Neuron (in vitro differentiated cells): Measurements from ENCODE around the gene F2RL3.
A peak's percentile ranks its signal among the peaks of the same experiment; 100 is the strongest.

Experiments
- H2AFZ ChIP-seq: one replicate; pipeline ENCODE4 v1.6.1; 2013; ENCODE audit warnings: low read depth, mild to moderate bottlenecking, inconsistent platforms, low read length, moderate library complexity
- H3K27me3 ChIP-seq: one replicate; pipeline ENCODE4 v1.6.1; 2013; ENCODE audit warnings: low read length; ENCODE audit not compliant: insufficient read depth
- H3K36me3 ChIP-seq: one replicate; pipeline ENCODE4 v1.6.1; 2013; ENCODE audit warnings: low read length; ENCODE audit not compliant: insufficient read depth
- H3K4me1 ChIP-seq: one replicate; pipeline ENCODE4 v1.6.1; 2013; ENCODE audit warnings: low read length; ENCODE audit not compliant: insufficient read depth
- H3K4me3 ChIP-seq: 2 replicates; pipeline ENCODE4 v1.5.1; 2013; ENCODE audit warnings: mild to moderate bottlenecking, low read length, moderate library complexity
- H3K9me3 ChIP-seq: one replicate; pipeline ENCODE4 v1.6.1; 2013; ENCODE audit warnings: low read length

Gene F2RL3

GRCh38 chr19:16892436-16892835, 3.6 kb downstream of the F2RL3 start:
- no peak overlapping the region for H2AFZ ChIP-seq
- no peaks in the 10 kb centered on the region for H3K9me3 ChIP-seq
- peaks cover 3% of the 10 kb centered on the region for H3K4me1 ChIP-seq
- H3K4me3 ChIP-seq = no peak overlapping the region
- H3K27me3 ChIP-seq = peaks cover 3% of the 10 kb centered on the region
- no peaks in the 10 kb centered on the region for H3K36me3 ChIP-seq

GRCh38 chr19:16892868-16893685, 4.3 kb downstream of the F2RL3 start:
- Histone ChIP-seq H2AFZ (no peak overlapping the region), H3K36me3 (no peaks in the 10 kb centered on the region), H3K4me3 (no peak overlapping the region), H3K9me3 (no peaks in the 10 kb centered on the region), H3K4me1 (no peaks in the 10 kb centered on the region), H3K27me3 (peaks cover 3% of the 10 kb centered on the region)

GRCh38 chr19:16893686-16893989, 4.8 kb downstream of the F2RL3 start:
- Histone ChIP-seq H3K27me3 (peaks cover 3% of the 10 kb centered on the region), H3K36me3 (no peaks in the 10 kb centered on the region), H3K9me3 (no peaks in the 10 kb centered on the region)

GRCh38 chr19:16894080-16894479, 5.3 kb downstream of the F2RL3 start:
- Histone ChIP-seq H3K27me3 (peaks cover 3% of the 10 kb centered on the region), H2AFZ (no peak overlapping the region), H3K4me1 (no peaks in the 10 kb centered on the region), H3K36me3 (no peaks in the 10 kb centered on the region), H3K9me3 (no peaks in the 10 kb centered on the region), H3K4me3 (no peak overlapping the region)

More at GRCh38 chr19:16893686-16893989, 4.8 kb downstream of the F2RL3 start:
- Histone ChIP-seq H2AFZ (no peak overlapping the region), H3K4me3 (no peak overlapping the region), H3K4me1 (no peaks in the 10 kb centered on the region)

GRCh38 chr19:16895467-16896145, 6.8 kb downstream of the F2RL3 start:
- Histone ChIP-seq H2AFZ (no peak overlapping the region), H3K4me3 (no peak overlapping the region), H3K9me3 (no peaks in the 10 kb centered on the region), H3K4me1 (no peaks in the 10 kb centered on the region), H3K36me3 (no peaks in the 10 kb centered on the region), H3K27me3 (peaks cover 3% of the 10 kb centered on the region)

- Histone ChIP-seq H3K4me3 (peak overlapping the region; percentile 43), H3K27me3 (peaks cover 3% of the 10 kb centered on the region), H3K4me1 (peaks cover 4% of the 10 kb centered on the region), H3K9me3 (no peaks in the 10 kb centered on the region), H3K36me3 (no peaks in the 10 kb centered on the region), H2AFZ (no peak overlapping the region)
Measured at GRCh38 chr19:16896146-16897028, 7.6 kb downstream of the F2RL3 start.

GRCh38 chr19:16897029-16897855, 8.4 kb downstream of the F2RL3 start:
- Histone ChIP-seq H2AFZ (peak overlapping the region; percentile 67), H3K4me1 (peaks cover 9% of the 10 kb centered on the region), H3K36me3 (no peaks in the 10 kb centered on the region), H3K9me3 (no peaks in the 10 kb centered on the region), H3K27me3 (peaks cover 3% of the 10 kb centered on the region), H3K4me3 (peak overlapping the region; percentile 42)

GRCh38 chr19:16897856-16898161, 9.0 kb downstream of the F2RL3 start:
- Histone ChIP-seq H3K36me3 (no peaks in the 10 kb centered on the region), H3K4me1 (peaks cover 9% of the 10 kb centered on the region), H3K27me3 (peaks cover 3% of the 10 kb centered on the region), H2AFZ (peak overlapping the region; percentile 67), H3K9me3 (no peaks in the 10 kb centered on the region), H3K4me3 (peak overlapping the region; percentile 42)

- Histone ChIP-seq H3K36me3 (no peaks in the 10 kb centered on the region), H2AFZ (no peak overlapping the region), H3K4me3 (no peak overlapping the region), H3K9me3 (no peaks in the 10 kb centered on the region), H3K27me3 (peaks cover 3% of the 10 kb centered on the region), H3K4me1 (peaks cover 9% of the 10 kb centered on the region)
Measured at GRCh38 chr19:16898361-16899015, 9.7 kb downstream of the F2RL3 start.

GRCh38 chr19:16899566-16900075, 10.8 kb downstream of the F2RL3 start:
- peaks cover 3% of the 10 kb centered on the region for H3K27me3 ChIP-seq

GRCh38 chr19:16901491-16902175, 12.8 kb downstream of the F2RL3 start:
- Histone ChIP-seq H3K36me3 (no peaks in the 10 kb centered on the region), H3K27me3 (no peaks in the 10 kb centered on the region), H2AFZ (no peak overlapping the region), H3K4me3 (no peak overlapping the region), H3K9me3 (no peaks in the 10 kb centered on the region), H3K4me1 (peaks cover 9% of the 10 kb centered on the region)

More at GRCh38 chr19:16899566-16900075, 10.8 kb downstream of the F2RL3 start:
- no peak overlapping the region for H2AFZ ChIP-seq
- H3K36me3 ChIP-seq = no peaks in the 10 kb centered on the region
- H3K9me3 ChIP-seq = no peaks in the 10 kb centered on the region
- H3K4me1 ChIP-seq = peaks cover 9% of the 10 kb centered on the region
- no peak overlapping the region for H3K4me3 ChIP-seq
